HG02678 (cell line): ENCODE measurements around the gene EFHD1.
"Not testable (repeated sequence)": the region's sequence is repeated elsewhere in the genome, so short reads cannot be mapped to it uniquely, and the experiment has no call there.

ENCODE experiments used
- ATAC-seq: cut with Tn5 transposase; IDR thresholded peaks from one replicate; pipeline ENCODE4 v1.9.1; 2021; ENCODE audit warnings: mild to moderate bottlenecking, moderate library complexity; ENCODE audit not compliant: unreplicated experiment

The EFHD1 gene

GRCh38 chr2:232615339-232615738 lies 18.1 kb upstream of the EFHD1 start:
- ATAC-seq = no peak

DNA sequence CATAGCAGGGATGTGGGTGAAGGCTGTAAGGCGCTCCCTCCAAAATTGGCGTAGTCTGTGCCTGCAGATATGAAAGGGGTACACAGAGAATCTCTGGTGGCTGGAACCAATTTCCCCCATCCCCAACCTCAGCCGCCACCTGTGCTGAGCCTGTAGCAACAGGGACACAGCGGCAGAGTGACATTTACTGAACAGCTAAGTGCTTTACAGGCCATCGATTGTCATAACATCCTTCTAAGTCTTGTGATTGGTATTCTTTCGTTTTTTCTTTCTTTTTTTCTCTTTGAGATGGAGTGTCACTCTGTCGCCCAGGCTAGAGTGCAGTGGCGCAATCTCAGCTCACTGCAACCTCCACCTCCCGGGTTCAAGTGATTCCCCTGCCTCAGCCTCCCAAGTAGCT lies 12.2 kb upstream of the EFHD1 start:
- no peak for ATAC-seq

DNA sequence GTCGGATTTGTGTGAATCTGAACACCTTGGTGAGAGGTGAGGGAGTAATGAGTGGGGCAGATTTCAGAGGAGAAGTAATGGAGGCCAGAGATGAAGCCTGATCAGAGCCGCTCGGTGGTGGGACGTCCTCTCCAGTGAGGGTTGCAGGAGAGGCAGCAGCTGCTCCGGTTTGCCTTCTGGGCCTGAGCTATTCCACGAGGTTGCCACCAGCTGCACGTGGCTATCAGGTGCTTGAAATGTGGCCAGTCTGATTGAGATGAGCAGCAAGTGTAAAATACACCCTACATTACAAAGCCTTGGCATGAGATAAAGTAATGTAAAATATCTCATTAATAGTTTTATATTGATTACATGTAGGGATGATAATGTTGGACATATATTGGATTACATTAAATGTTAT lies 10.8 kb upstream of the EFHD1 start:
- ATAC-seq = no peak

DNA sequence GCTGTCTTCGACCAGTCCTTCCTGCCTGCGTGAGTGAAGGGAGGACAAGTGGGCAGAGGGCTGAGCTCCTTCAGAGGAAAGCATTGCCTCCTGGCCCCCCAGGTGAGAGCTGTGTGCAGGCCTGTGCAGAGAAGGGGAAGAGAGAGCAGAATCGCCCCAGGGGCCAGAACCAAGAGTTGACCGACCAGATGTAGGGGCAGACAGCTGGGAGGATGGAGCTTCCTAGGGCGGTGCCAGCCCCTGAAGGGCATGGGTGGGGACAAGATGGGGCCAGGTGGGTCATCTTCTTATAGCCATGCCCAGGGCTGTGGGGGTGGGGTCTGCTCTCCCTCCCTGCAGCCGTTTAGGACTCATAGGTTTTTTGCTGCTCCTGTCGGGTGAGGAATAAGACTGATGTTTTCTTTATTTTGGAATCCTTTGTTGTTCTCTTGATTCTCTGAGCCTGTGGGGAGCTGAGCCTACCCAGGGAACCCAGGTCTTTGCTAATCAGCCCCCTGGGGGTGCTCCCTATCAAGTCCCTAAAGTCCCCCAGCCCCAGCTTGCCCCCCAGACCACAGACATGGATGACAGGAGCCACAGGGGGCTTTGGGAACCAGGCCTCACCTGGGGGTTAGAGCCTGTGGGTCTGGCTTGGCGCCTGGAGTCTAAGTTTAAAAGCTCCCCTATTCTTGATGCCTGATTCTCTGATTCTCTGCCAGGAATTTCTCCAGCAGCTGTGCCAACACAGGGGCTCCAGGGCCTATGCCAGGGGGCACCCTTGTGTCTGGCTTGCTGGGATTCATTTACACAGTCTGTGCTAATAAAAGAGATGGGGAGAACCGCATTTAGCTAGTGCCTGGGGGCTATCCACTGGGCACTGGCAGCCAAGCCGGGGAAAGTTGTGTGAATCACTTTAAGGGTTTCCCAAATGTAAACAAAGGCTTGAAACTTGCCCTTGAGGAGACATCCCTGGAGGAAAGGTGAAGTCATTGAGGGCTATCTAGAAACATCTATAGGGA lies 9.3 kb upstream of the EFHD1 start:
- no peak for ATAC-seq

DNA sequence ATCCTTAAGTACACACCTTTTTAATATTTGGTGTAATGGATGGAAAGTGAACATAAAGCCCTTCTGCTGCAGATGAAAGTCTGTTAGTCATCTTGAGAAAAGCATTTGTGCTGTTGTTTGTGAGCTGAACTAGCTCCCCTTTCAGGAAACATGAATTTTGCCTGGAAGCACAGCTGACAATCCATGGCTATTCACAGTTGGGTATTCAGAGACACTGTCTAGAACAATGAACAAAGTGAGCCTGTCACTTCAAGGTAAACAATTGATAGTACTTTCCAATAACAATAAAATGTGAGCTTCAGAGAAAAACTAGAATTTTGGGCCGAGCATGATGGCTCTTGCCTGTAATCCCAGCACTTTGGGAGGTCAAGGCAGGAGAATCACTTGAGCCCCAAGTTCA lies 6.8 kb upstream of the EFHD1 start:
- ATAC-seq = no peak

- ATAC-seq = no peak
These were observed 4.8 kb upstream of the EFHD1 start for GRCh38 chr2:232628466-232629128.

- ATAC-seq = no peak
These were observed 4.3 kb upstream of the EFHD1 start for GRCh38 chr2:232629129-232629475.

GRCh38 chr2:232632229-232632903 lies 1.0 kb upstream of the EFHD1 start:
- no peak for ATAC-seq

DNA sequence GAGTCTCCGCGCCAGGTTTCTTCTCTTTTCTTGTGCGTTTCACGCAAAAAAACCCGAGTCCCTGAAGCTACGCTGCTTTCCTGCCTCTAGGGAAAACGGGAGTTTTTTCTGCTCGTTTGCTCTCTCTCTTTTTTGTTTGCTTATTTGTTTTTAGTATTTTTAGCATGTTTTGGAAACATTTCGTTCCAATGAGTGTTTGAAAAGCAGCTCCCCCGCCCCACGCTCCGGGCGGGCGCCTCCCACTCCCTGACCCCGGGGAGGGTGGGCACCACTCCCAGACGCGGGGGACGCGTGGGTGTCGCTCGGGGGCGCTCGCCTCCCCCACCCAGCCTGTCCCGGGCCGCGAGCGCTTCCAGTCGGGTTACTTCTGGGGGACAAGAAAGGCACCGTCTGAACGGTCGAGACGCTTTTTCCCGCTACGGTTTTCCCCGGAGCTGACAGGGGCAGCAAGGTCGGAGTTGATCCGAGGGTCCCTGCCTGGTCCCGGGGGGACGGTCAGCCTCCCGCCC lies 446 bp upstream of the EFHD1 start:
- no peak for ATAC-seq

DNA sequence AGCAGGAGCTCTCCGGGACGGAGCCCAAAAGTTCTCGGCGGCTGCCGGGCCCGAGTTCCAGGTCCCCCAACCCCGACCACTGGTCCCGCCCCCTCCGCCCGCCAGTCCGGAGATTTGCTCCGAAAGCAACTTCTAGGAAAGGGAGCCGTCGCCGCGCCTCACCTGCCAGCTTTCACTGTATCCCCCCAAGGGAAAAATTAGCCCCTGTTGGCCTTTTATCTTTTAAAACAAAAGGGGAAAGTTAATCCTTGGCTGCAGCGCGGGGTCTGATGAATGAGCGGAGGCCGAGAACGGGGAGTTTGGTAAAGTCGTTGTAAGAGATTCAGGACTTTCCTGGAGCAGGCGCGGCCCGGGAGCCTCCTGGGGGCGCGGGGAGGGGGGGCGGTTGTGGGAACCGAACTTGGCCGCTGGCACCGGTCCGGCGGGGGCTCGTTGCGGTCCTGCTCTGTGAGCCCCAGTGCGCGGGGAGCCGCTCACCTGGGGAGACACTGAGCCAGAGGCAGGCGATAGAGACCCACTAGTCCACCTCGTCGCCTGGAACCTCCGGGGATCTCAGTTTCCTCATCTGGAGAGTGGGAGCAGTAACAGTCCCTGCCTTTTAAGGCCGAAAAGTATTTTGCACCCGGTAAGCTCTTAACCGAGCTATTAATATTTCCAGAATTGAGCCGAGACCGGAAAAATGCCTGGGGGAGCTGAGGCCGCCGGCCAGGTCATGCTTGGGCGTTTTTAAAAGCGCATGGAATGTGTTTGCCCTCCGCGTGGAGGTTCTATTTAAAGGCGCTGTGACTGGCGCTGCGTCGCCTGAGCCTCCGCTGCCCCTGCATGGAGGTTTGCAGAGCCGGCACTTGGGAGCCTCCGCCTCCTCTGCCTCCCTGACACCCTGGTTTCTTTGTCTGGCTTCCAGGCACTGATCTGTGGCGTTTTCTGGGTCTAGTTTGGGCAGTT lies 1.1 kb downstream of the EFHD1 start:
- ATAC-seq = no peak

DNA sequence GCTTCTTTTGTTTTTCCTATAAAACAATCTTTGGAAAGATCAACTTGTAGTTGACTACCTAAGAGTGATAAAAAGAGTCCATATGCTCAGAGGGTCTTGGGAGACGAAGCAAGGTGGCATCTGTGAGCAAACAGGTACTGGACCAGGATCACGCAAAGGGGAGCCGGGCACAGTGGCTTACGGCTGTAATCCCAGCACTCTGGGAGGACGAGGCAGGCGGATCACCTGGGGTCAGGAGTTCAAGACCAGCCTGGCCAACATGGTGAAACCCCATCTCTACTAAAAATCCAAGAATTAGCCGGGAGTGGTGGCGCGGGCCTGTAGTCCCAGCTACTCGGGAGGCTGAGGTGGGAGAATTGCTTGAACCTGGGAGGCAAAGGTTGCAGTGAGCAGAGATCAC lies 2.0 kb downstream of the EFHD1 start:
- not testable (repeated sequence) for ATAC-seq

GRCh38 chr2:232635820-232636219 lies 2.4 kb downstream of the EFHD1 start:
- no peak for ATAC-seq

DNA sequence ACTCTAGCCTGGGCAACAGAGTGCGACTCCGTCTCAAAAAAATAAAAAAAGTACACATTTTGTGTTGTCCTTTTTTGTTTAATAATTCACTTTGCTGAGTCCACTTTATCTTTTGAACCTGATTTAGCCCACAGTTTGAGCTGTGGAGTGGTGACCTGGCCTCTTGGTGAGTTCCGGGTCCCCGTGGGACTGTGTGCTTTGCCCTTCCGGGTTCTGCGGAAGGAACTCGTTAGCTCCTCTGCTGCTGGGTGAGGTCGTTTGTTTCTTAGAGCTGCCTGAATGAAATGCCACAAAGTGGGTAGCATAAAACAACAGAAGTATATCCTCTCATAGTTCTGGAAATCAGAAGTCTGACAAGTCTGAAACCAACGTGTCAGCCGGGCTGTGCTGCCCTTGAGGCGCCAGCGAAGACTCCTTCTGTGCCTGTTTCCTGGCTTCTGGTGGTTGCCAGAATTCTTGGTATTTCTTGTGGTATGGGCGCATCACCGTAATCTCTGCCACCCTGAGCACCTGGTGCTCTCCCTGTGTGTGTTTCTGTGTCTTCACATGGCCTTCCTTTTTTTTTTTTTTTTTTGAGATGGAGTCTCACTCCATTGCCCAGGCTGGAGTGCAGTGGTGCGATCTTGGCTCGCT lies 3.5 kb downstream of the EFHD1 start:
- ATAC-seq = no peak

DNA sequence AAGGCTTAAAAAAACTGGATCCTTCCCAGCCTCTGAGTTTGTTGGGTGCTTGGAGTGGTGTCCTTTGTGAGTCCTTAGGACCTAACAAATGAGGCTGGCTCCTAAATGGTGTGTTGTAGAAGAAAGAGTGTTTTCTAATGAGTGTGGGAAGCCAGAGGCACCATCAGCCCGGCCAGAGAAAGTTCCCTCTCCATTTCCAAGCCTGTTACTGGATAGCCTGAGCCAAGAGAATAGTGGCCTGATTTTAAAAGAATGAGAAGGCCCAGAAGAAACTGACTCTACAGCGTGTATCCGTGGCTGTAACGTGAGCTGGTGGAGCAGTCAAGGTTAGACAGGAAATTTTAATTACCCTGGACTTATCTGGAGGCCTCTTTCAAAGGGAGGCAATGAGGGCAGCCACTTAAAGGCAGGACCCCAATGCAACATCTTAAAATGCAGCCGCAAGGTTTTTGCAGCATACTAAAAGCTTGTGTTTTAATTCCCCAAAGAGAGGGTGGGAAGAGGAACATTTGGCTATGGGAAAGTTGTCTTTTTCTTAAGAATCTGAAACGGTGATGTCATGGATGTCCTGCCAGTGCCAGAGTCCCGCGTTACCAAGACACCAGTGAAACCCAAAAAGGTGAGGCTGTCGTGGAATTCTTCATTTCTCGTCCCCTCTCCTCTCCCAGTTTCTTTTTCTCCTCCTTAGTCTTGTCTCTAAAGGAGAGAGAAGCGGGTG lies 4.6 kb downstream of the EFHD1 start:
- ATAC-seq = no peak

GRCh38 chr2:232641153-232641848 lies 7.9 kb downstream of the EFHD1 start:
- no peak for ATAC-seq

- no peak for ATAC-seq
These were observed 9.7 kb downstream of the EFHD1 start for GRCh38 chr2:232643147-232643425.

- no peak for ATAC-seq
These were observed 10.5 kb downstream of the EFHD1 start for GRCh38 chr2:232643813-232644347.

DNA sequence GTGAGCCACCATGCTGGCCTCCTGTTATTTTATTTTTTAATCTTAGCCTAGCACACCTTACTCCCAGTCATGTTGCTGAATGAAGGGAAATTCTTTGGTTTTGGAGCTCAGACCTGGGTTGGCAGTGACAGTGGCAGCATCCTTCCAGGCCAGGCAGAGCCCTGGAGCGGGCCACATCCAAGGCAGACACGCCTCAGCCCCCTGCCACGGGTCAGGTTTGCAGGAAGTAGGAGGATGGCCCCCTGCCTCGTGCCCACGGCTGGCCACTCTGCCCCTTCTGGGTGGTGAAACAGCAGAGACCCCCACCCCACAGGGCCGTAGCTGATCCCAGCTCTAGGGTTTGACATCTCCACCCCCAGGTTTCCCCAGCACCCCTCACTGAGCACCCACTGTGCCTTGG lies 11.7 kb downstream of the EFHD1 start:
- no peak for ATAC-seq

- no peak for ATAC-seq
These were observed 13.3 kb downstream of the EFHD1 start for GRCh38 chr2:232646726-232647125.
